GM08714 (cell line): Measurements from ENCODE around the gene ESYT2.
"Not testable (repeated sequence)": the region's sequence is repeated elsewhere in the genome, so short reads cannot be mapped to it uniquely, and the experiment has no call there.

Source experiments
- H3K4me3 ChIP-seq: fragments of 200-500 bp; sonication (Bioruptor generic); 2 replicates; pipeline ENCODE4 v1.5.1; 2014; ENCODE audit warnings: mild to moderate bottlenecking, low read length, inconsistent platforms
- ZNF274 ChIP-seq: IDR thresholded peaks from 2 replicates; pipeline ENCODE4 v1.6.1; 2012; ENCODE audit warnings: mild to moderate bottlenecking, low read depth, low read length

Gene ESYT2

GRCh38 chr7:158698657-158699195, 130.6 kb downstream of the ESYT2 start:
- no peak overlapping the region for H3K4me3 ChIP-seq
- no peak for TF ChIP-seq ZNF274

- H3K4me3 ChIP-seq = not testable (repeated sequence)
Measured at GRCh38 chr7:158697597-158697996, 131.7 kb downstream of the ESYT2 start.

- TF ChIP-seq ZNF274 = no peak
- H3K4me3 ChIP-seq = no peak overlapping the region
Measured at GRCh38 chr7:158695726-158696452, 133.4 kb downstream of the ESYT2 start.

GRCh38 chr7:158695056-158695455, 134.3 kb downstream of the ESYT2 start:
- TF ChIP-seq ZNF274 = no peak
- no peak overlapping the region for H3K4me3 ChIP-seq

GRCh38 chr7:158694650-158695049, 134.7 kb downstream of the ESYT2 start:
- no peak overlapping the region for H3K4me3 ChIP-seq
- no peak for TF ChIP-seq ZNF274

- TF ChIP-seq ZNF274 = no peak
- no peak overlapping the region for H3K4me3 ChIP-seq
Measured at GRCh38 chr7:158689488-158689887, 139.8 kb downstream of the ESYT2 start.

GRCh38 chr7:158687406-158687805, 141.9 kb downstream of the ESYT2 start:
- no peak for TF ChIP-seq ZNF274
- H3K4me3 ChIP-seq = no peak overlapping the region

- TF ChIP-seq ZNF274 = no peak
- H3K4me3 ChIP-seq = no peak overlapping the region
Measured at GRCh38 chr7:158685693-158686092, 143.6 kb downstream of the ESYT2 start.

GRCh38 chr7:158684329-158684728, 145.0 kb downstream of the ESYT2 start:
- no peak overlapping the region for H3K4me3 ChIP-seq
- no peak for TF ChIP-seq ZNF274

- no peak overlapping the region for H3K4me3 ChIP-seq
- TF ChIP-seq ZNF274 = no peak
Measured at GRCh38 chr7:158683541-158683940, 145.8 kb downstream of the ESYT2 start.

- no peak for TF ChIP-seq ZNF274
- H3K4me3 ChIP-seq = no peak overlapping the region
Measured at GRCh38 chr7:158682456-158682855, 146.9 kb downstream of the ESYT2 start.
